Colonic mucosa (tissue), 4 donors: ENCODE data around the gene TMEM236. TPM values are rescaled to one million over a fixed set of nuclear protein-coding genes. Genes with fewer than 3 reads are reported as not detected.

Experiments
- DNase-seq: peaks from one replicate; pipeline ENCODE4 v3.0.0-alpha.2; 2020
- H3K27ac ChIP-seq: fragments of 200-600 bp; one replicate; pipeline ENCODE4 v1.8.0; 2021
- H3K27me3 ChIP-seq: fragments of 200-600 bp; one replicate; pipeline ENCODE4 v1.8.0; 2021
- H3K36me3 ChIP-seq: fragments of 200-600 bp; one replicate; pipeline ENCODE4 v1.8.0; 2021
- H3K4me1 ChIP-seq: fragments of 200-600 bp; one replicate; pipeline ENCODE4 v1.8.0; 2021; ENCODE audit warnings: mild to moderate bottlenecking
- H3K4me3 ChIP-seq: fragments of 200-600 bp; one replicate; pipeline ENCODE4 v1.8.0; 2021
- H3K9ac ChIP-seq, 2 donors: one replicate each; pipeline ENCODE4 v1.7.0; 2013; ENCODE audit warnings: control low read depth in 2 of 2, low read depth in 2 of 2, low read length in 2 of 2
- H3K9me3 ChIP-seq: fragments of 200-600 bp; one replicate; pipeline ENCODE4 v1.8.0; 2021
- CTCF ChIP-seq: fragments of 200-600 bp; IDR thresholded peaks from one replicate; pipeline ENCODE4 v1.8.0; 2022; ENCODE audit warnings: antibody characterized with exemption, mild to moderate bottlenecking
- intact Hi-C: fragments of 100-400 bp; cut with DNase I; formaldehyde crosslinking; loops from one replicate; pipeline ENCODE4 v1.14.1; 2022
- total RNA-seq, 2 donors: library from RNA; stranded (reverse); fragmentation: NEBNext Ultra II Directional in 1 of 2; extraction: Animal tissue kit (Norgen Biotek cat#: 25700) in 1 of 2; gene quantifications; one replicate each; pipeline ENCODE4 v1.2.1, GENCODE V29; 2021
- donor health status: healthy.
- donor health status: DM: no; HTN: no; CAD: no.
- donor health status: DM: no; HTN: no; CAD: no.

Gene TMEM236
- total RNA-seq, 2 donors from 2014 or later = 16.6 to 57.4 TPM

- DNase-seq = no peak
- Histone ChIP-seq H3K9me3 (no peaks in the 10 kb centered on the region), H3K9ac (no peak overlapping the region), H3K27me3 (no peaks in the 10 kb centered on the region), H3K4me3 (no peak overlapping the region), H3K36me3 (no peaks in the 10 kb centered on the region), H3K27ac (peak overlapping the region; percentile 40), H3K4me1 (no peaks in the 10 kb centered on the region)
- intact Hi-C loops = loop anchor here (2.0 kb wide), 1 partner anchor 137 kb away; no protein-coding TSS in a partner anchor
- TF ChIP-seq CTCF = no peak
These were observed 8.6 kb upstream of the TMEM236 start for GRCh38 chr10:17743437-17743836.

- H3K27ac ChIP-seq = peak overlapping the region; percentile 40
- no peak for TF ChIP-seq CTCF
- DNase-seq = no peak
- no peaks in the 10 kb centered on the region for H3K27me3 ChIP-seq
- intact Hi-C loops = no loop called here
- H3K4me3 ChIP-seq = no peak overlapping the region
- H3K9ac ChIP-seq = no peak overlapping the region
- no peaks in the 10 kb centered on the region for H3K4me1 ChIP-seq
- H3K36me3 ChIP-seq = no peaks in the 10 kb centered on the region
- H3K9me3 ChIP-seq = no peaks in the 10 kb centered on the region
These were observed 7.6 kb upstream of the TMEM236 start for GRCh38 chr10:17744341-17744861.

- DNase-seq = no peak
These were observed 4.0 kb upstream of the TMEM236 start for GRCh38 chr10:17747883-17748550.

GRCh38 chr10:17749890-17750289 is 2.1 kb upstream of the TMEM236 start:
- Histone ChIP-seq H3K27ac (no peak overlapping the region), H3K4me1 (no peaks in the 10 kb centered on the region), H3K4me3 (no peak overlapping the region), H3K36me3 (no peaks in the 10 kb centered on the region), H3K9me3 (no peaks in the 10 kb centered on the region), H3K9ac (no peak overlapping the region), H3K27me3 (no peaks in the 10 kb centered on the region)
- TF ChIP-seq CTCF = no peak
- intact Hi-C loops = no loop called here
- no peak for DNase-seq

More at GRCh38 chr10:17747883-17748550, 4.0 kb upstream of the TMEM236 start:
- no peaks in the 10 kb centered on the region for H3K27me3 ChIP-seq
- TF ChIP-seq CTCF = no peak
- H3K27ac ChIP-seq = no peak overlapping the region
- H3K4me1 ChIP-seq = no peaks in the 10 kb centered on the region
- no peaks in the 10 kb centered on the region for H3K9me3 ChIP-seq
- H3K36me3 ChIP-seq = no peaks in the 10 kb centered on the region
- intact Hi-C loops = no loop called here
- H3K9ac ChIP-seq = no peak overlapping the region
- H3K4me3 ChIP-seq = no peak overlapping the region

GRCh38 chr10:17756557-17757217 is 4.7 kb downstream of the TMEM236 start:
- no peaks in the 10 kb centered on the region for H3K36me3 ChIP-seq
- H3K9ac ChIP-seq = peak overlapping the region in 1 of 2 donors; percentile 46
- intact Hi-C loops = no loop called here
- peak overlapping the region; percentile 92 for H3K27ac ChIP-seq
- H3K4me1 ChIP-seq = no peaks in the 10 kb centered on the region
- H3K27me3 ChIP-seq = no peaks in the 10 kb centered on the region
- H3K4me3 ChIP-seq = peak overlapping the region; percentile 16
- peak; percentile 58 for DNase-seq
- no peak for TF ChIP-seq CTCF
- H3K9me3 ChIP-seq = no peaks in the 10 kb centered on the region
